RPMI8226 (cell line): ENCODE data around the gene ATP8B3.
"Not testable (repeated sequence)": the region's sequence is repeated elsewhere in the genome, so short reads cannot be mapped to it uniquely, and the experiment has no call there.

Source experiments
- DNase-seq: peaks from one replicate; pipeline ENCODE4 v3.0.0-alpha.2; 2015

The ATP8B3 gene

DNA sequence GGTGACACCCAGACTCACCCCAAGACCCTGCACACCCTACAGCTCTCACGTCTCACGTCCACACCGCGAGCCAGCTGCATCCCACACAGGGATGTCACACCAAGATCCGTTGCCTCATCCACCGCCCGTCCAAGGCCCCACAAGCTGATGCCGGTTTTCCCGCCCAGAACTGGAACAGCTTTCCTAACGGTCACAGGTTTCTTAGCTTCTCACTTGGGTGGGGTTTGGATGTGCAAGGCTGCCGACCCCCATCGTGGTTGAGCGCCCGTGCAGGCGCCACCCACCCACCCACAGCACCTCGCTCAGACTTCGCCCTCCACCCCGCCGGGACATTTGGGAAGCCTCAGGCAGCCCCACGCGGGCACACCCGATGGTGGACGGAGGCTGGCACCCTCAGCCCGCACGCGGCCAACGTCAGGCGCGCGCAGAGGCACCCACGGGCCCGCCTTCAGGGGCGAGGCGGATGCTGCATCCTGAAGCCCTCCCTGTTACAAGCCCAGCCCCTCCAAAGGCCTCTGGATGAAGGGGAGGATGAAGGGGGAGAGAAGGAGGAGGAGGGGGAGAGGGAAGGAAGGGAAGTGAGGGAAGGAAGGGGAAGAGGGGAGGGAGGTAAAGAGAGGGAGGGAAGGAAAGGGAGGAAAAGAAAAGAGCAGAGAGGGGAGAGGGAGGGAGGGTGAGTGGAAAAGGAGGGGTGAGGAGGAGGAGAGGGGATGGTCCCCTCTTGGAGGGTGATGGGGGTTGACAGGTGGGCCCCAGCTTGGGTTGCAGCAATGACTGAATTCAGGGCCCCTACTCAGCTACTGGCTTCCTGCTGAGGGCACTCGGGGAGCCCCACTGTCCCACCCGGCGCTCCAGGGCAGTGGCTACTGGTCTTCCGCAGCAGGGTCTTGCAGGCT, 45.9 kb downstream of the ATP8B3 start:
- no peak for DNase-seq

DNA sequence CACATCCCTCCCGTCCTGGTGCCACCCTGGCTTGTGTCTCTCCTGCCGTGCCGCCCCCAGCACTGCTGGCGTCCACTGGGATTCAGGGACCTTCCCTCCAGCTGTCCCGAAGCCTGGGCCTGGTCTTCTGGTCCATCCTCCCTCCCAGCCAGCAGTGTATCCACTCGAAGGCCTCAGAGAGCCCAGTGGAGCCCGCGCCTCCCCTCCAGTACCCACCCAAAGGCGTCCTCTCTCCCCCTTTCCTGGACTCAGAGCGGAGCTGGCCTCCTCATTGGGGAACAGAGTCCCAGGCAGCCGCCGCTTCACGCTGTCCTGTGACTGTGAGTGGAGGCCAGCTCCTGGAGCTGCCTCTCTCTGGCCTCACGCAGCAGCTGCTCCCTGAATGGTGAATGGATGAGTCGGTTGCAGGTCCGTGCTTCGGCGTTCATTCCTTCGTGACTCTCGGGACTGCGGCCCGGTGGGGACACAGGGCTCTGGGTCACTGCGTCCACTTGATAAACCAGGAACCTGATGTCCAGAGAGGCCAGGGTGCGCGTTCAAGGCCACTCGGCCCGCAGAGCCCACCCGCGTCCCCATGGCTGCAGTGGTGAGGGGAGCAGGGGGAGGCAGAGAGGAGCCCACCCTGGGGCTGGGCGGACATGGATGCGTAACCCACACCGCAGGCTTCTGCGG, 46.7 kb downstream of the ATP8B3 start:
- no peak for DNase-seq

DNA sequence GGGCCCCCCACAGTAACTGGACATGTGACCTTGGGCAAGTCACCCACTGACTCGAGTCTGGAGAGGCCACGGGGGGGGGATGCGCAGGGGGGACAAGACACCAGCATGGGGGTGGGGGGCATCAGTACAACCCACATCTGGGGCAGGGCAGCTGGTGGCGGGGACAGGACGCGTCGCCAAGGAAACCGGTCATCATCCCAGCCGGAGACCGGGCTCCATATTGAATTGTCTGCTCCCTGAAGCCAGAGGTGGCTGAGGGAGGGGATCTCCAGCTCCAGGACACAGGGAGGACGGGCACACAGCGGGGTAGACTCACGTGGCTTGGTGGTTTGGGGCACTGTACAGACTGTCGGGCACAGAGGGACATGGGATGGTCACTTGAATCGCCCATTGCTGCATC, 47.3 kb downstream of the ATP8B3 start:
- DNase-seq, result no peak

DNA sequence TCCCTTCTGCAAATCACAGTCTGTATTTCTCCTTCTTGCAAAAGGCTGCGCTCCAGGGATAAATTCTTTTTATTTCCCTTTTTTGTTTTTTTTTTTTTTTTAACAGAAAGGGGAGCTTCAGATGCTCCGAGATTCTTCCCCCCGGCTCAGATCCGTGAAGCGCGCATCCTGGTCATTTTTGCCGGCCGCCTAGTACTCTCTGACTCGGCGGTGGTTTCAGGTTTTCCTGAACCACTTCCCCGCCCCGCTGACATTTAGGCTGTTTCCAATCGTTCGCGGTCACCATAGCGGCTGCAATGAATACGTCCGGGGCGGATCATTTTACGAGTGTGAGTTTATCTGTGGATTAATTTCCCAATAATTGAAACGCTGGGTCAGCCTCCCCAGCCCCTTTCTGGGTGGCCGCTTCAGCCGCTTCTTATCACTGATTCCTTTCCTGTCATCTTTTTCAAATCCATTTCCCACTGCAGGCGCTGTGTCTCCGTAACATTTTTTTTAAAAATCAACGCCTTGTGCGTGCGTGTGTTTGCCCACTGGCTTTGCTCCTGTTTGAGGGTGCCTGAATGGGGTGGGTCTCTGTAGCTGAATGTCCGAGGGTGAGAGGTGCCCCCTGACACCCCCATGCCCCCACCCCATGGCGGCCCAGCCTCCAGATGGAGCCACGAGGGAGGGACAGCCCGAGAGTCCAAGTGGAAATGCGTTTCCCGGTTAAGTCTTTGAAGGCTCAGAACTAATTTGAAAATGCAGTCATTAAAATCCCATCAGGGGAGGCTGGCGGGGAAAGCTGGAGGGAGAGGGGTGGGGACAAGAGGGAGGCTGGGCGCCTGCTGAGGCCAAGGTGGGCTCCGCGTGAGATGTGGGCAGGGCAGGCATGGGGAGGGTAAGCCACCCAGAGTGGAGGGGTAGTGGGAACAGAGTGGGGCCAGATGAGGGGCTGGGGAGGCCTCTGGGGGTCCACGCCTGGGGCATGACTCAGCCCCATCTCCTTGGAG, 48.1 kb downstream of the ATP8B3 start:
- no peak for DNase-seq

DNA sequence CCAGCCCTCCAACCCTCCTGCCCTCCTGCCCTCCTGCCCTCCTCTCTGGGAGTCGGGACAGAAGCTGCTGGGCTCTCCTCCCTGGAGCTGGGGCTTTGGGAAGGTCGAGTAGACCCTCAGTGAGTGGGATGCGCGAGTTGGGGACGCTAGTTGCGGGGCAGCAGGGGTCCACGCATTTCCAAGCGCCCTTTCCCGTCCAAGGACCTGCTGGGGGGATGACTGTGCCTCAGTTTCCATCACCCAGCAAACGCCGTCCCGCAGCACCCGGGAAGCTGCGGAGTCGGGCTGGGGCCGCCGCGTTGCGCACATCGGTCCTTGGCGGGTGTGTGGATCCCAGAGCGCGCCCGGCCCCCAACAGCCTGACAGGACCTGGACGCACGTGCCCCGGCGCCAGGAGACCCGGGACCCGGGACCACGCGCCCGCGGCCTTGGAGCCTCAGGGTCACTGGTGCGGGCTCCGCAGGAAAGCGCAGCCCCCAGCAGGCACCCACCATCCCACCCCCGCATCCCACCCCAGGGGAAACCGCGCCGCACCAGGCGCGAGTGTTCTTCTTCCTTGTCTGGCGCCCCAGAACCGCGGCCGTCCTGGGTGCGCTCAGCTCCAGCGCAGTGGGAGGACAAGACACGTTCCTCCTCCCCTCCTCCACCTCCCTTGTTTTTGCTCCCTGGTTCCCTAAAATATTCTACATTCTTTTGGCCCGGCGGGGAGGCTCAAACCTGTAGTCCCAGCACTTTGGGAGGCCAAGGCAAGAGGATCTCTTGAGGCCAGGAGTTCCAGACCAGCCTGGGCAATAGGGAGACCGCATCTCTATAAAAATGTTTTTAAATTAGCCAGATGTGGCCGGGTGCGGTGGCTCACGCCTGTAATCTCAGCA, 49.6 kb downstream of the ATP8B3 start:
- no peak for DNase-seq

DNA sequence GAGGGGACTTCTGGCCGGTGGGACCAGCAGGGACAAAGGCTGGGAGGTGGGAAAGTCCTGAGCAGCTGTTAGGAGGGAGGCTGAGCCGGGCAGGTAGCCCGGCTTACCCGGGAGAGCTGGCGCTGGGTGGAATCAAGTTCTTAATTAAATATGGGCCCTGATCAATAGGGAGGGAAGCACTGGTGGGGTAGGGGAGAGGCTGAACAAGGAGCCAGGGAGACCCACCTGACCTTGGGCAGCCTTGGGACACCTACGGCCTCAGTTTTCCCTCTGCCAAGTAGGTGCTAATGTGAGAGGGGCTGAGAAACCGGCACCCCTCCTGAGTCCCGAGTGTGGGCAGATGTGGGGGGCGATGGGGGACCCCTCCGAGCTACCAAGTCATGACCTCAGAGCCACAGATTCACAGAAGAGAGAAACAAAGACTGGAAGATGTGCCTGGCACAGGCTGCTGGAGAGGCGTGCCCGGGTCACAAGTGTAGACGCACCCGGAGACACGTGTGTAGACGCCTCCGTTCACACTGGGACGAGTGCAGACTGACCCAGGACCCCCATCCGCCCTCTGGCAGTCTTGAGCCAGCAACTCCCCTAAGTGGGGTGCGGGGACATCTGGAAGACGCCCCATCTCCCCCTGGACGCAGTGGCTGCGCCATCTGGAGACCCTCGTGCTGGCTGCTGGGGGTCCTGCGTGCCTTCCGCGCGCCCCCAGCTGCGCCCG, 50.4 kb downstream of the ATP8B3 start:
- no peak for DNase-seq

DNA sequence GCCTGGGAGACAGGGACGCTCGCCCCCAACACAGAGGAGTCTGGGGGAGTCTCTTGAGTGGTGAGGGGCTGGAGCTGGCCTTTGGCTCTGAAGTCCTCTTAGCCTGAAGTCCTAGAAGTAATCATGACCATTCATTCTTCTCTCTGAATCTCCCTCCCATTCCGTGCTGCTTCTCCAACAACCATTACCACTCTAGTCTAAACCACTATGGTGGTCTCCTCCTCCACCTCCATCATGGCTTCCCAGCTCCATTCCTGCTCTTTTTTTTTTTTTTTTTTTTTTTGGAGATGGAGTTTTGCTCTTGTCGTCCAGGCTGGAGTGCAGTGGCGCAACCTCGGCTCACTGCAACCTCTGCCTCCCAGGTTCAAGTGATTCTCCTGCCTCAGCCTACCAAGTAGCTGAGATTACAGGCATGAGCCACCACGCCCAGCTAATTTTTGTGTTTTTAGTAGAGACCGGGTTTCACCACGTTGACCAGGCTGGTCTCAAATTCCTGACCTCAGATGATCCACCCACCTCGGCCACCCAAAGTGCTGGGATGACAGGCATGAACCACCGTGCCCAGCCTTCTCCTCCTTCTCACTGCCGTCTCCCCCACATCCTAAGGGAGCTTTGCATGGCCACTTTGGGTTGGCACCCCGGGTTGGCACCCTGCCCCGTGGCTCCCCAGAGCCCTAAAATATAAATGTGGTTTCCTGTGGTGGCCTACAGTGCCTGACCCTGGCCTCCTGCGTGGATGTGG, 51.1 kb downstream of the ATP8B3 start:
- not testable (repeated sequence) for DNase-seq

DNA sequence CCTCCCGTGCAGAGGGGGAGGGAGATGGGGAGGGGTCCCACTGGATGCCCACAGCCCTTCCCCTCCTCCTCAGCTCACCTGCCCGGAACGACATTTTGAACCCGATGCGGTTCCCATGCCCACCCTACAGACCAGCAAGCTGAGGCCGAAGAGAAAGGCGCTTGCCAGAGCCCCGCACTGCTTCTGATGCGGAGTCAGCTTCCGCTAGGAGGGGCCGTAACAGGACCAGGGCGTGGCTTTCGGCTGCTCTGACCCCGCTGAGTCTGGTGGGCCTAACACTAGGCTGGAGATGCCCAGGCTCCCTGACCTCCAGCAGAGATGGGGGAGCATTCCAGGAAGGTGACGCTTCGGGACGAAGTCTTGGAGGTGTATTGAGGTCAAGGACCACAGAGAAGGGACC, 52.1 kb downstream of the ATP8B3 start:
- DNase-seq, result no peak

DNA sequence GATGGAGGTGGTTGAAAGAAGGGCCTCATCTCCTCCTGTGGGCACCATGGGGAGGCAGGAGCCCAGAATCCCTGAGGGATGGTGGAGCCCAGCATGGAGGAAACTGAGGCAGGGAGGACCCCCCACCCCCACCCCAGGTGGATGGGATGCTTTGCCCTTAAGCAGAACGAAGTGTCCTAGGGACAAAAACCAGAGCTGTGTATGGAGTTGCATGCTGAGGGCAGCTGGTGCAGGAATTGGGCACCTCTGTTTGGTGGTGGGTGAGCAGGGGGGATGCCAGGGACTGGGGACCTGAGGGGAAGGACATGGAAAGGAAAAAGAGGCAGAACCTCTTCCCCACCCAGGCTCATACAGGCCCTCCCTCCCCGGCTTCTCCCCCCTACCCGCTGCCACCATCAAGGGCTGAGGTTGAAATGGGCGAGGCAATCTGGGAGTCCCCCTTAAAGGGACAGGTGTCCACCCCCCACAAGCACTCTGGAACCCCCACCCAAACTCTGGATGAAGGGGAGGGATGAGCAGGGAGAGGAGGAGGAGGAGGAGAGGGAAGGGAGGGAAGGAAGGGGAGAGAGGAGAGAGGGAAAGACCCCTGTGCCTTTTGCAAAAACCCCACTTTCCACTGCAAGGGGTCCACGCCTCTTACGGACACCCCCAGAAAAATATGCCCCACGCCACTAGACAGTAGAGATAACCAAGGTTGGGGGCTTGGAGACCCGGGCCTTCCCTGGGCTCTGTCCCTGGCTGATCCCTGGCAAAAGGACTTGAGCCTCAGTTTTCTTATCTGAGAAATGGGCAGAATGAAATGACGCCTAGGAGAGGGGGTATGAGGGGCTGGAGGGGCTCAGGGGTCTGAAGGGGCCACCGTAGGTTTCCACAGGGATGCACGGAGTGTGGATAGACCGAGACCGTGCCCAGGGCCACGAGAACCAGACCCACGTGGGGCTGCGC, 52.8 kb downstream of the ATP8B3 start:
- DNase-seq, result no peak

DNA sequence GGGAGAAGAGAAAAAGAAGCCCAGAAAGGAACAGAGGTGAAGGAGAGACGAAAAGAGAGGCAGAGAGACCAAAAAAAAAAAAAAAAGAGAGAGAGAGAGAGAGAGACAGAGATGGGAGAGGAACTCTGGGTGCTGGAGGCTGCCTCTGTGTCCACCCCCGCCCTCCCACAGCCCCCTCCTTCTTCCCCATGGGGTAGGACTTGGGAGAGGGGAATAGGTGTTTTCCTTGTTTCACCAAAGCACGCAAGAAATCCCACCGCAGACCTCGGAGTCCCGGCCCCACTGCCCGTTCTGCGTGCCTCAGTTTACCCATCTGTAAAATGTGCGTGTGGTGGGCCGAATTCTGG, 53.9 kb downstream of the ATP8B3 start:
- no peak for DNase-seq

DNA sequence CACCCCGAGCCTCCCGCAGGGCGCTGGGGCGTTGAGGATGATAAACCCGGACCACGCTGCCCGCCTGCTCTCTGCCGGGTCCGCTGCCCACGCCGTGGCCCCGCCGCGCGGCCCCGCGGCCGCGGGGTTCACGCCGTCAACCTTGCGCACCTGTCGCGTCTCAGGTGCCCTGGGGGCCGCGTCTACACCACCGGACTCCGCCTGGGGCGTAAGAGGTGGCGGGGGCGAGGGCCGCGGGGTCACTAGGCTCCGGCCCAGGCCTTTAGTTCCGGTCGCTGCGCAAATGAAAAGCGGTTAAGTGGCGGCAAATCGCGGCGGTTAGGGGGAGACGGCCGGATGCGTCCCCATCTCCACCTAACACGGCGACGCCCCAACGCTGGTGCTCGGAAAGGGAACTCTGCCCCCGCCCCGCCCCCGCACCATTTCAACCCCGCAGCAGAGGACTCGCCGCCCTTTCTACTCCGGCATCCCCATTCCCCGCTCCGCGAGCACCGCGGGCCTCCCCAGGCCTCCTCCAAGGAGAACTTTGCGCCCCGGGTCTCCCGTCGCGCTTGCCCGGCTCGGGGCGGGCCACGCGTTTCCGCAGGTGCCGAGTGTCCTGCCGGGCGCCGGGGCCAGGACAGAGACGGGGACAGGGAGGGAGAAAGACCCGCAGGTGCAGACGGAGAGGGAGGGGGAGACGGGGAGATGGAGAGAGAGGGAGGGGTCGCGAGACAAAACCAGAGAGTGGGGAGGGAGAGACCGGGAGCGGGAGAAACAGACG, 54.4 kb downstream of the ATP8B3 start:
- no peak for DNase-seq

DNA sequence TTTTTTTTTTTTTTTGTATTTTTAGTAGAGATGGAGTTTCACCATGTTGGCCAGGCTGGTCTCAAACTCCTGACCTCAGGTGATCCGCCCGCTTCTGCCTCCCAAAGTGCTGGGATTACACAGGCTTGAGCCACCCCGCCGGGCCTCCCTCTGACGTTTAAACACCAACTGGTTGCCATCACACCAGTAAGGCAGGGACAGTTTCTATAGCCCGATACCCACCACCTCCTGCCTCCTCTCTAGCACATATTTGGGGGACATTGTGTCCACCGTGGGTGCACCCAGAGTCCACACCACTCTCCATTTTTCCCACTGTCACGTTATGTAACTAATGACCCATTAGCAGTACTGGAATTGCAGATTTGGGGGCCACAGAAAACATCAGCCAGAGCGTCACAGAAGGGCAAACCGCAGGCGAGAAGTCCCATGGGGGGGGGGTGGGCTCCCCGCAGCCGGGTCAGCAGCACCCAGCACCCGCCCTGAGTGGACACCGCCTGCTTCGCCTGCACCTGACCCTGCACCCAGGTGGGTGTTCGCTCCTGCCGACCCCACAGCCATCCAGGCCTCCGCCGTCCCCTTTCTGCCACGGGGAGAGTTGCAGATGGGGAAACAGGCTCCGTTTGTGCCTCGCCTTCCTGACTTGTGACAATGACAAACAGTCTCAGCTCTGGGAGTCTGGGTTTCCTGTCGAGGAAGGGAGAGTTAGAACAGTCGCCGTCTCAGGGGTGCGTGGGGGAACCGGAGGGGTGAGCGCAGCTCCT, 55.2 kb downstream of the ATP8B3 start:
- no peak for DNase-seq

DNA sequence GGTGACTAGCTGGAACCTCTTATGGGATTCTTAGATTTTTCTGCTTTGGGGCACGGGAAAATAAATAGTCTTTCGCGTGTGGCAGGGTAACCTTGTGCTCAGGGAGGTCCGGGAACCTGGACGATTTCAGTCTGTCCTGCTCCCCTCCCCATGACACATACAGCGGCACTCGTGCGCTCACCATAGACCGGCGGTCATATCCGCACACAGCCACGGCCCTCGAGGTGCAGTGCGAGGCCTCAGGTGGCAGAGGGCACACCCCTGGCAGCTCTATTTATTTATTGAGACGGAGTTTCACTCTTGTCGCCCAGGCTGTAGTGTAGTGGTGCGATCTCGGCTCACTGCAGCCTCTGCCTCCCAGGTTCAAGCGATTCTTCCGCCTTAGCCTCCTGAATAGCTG, 55.8 kb downstream of the ATP8B3 start:
- peak; percentile 70 for DNase-seq

DNA sequence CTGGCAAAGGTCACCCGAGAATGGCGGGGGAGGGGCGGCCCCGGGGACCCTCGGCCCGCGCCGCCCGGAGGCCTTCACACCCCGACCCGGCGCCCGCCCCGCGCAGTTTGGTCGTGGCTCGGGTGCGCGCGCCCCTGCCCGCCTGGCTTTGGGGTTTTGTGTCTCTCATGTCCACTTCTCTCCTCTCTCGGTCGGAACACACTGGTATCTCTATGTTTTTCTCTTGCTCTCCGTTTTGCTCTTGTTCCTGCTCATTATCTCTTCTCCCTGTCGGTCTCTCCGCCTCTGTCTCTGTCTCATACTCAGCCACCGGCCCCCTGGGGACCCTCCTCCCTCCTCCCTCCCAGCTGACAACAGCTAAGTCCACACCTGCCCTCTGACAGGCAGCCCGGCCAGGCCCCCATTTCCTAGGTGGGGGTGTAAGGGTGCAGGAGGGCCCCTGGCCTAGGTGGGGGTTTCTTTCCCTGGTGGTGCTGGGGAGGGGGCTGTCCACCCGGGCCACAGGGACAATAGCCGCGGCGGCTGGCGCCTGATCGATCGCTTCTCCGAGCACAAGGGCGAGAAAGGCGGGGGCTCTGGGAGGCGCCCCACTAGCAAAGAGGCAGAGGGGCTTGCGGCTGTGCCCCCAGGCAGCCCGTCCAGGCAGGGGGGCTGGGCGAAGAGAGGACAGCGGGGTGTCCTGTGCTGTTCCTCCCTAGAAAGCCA, 56.5 kb downstream of the ATP8B3 start:
- DNase-seq, result no peak

DNA sequence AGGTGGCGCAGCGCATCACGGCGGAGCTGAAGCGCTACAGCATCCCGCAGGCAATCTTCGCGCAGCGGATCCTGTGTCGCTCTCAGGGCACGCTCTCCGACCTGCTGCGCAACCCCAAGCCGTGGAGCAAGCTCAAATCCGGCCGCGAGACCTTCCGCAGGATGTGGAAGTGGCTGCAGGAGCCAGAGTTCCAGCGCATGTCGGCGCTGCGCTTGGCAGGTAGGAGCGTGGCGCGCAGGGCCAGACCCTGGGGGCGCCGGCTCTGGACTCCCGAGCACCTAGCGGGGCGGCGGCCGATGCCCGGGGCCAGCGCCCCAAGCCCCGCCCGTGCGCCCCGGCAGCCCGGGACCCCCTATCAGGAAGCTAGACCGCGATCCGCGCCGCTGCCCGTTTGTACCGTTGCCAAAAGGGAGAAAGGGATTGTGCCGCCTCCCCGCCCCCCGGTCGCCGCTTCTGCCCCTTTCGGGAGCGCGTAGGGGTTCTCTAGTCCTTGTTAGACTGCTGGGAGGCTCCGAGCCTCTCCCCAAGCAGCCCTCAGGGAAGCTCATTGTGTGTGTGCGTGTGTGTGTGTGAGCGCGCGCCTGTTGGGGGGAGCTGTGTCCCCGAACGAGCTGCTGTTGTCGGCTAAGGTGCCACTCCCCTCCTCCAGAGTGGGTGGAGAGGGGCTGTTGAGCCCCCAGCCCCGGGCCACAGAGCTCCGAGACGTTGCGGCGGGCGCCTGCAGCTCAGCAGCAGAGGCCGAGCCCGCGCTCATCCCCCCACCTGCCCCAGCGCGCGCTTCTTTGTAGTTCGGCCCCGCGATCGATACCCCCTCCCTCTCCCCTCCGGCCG, 57.2 kb downstream of the ATP8B3 start:
- peak; percentile 27 for DNase-seq

DNA sequence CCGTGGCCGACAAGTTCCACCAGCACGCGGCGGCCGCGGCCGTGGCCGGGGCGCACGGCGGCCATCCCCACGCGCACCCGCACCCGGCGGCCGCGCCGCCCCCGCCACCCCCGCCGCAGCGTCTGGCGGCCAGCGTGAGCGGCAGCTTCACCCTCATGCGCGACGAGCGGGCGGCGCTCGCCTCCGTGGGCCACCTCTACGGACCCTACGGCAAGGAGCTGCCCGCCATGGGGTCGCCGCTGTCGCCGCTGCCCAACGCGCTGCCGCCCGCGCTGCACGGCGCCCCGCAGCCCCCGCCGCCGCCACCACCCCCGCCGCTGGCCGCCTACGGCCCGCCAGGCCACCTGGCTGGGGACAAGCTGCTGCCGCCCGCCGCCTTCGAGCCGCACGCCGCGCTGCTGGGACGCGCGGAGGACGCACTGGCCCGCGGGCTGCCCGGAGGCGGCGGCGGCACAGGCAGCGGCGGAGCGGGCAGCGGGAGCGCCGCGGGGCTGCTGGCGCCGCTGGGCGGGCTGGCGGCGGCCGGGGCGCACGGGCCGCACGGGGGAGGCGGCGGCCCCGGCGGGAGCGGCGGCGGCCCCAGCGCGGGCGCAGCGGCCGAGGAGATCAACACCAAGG, 57.9 kb downstream of the ATP8B3 start:
- no peak for DNase-seq
